Activated T-cell treated with anti-CD3 and anti-CD28 coated beads for 4 hours (primary cell): Measurements from ENCODE around the gene WWOX.

ENCODE experiments used
- DNase-seq: peaks from one replicate; pipeline ENCODE4 v3.0.0-alpha.2; 2020

WWOX gene

GRCh38 chr16:78445818-78446217 lies 346.4 kb downstream of the WWOX start:
- no peak for DNase-seq

- DNase-seq: no peak
Observed at GRCh38 chr16:78446486-78446885, 347.0 kb downstream of the WWOX start.

GRCh38 chr16:78446992-78447563 lies 347.6 kb downstream of the WWOX start:
- no peak for DNase-seq

GRCh38 chr16:78448658-78449271 lies 349.3 kb downstream of the WWOX start:
- DNase-seq: no peak

- DNase-seq: no peak
Observed at GRCh38 chr16:78450255-78450654, 350.8 kb downstream of the WWOX start.

GRCh38 chr16:78452025-78452555 lies 352.6 kb downstream of the WWOX start:
- DNase-seq: no peak

GRCh38 chr16:78455861-78456260 lies 356.4 kb downstream of the WWOX start:
- no peak for DNase-seq

- no peak for DNase-seq
Observed at GRCh38 chr16:78458588-78458987, 359.1 kb downstream of the WWOX start.

GRCh38 chr16:78460428-78460827 lies 361.0 kb downstream of the WWOX start:
- DNase-seq: no peak

- no peak for DNase-seq
Observed at GRCh38 chr16:78461087-78461486, 361.6 kb downstream of the WWOX start.

GRCh38 chr16:78461496-78462287 lies 362.2 kb downstream of the WWOX start:
- no peak for DNase-seq

- no peak for DNase-seq
Observed at GRCh38 chr16:78462288-78463208, 363.1 kb downstream of the WWOX start.

- DNase-seq: no peak
Observed at GRCh38 chr16:78463591-78463990, 364.1 kb downstream of the WWOX start.

- no peak for DNase-seq
Observed at GRCh38 chr16:78464833-78465232, 365.4 kb downstream of the WWOX start.

GRCh38 chr16:78465730-78466129 lies 366.3 kb downstream of the WWOX start:
- no peak for DNase-seq

GRCh38 chr16:78469787-78470186 lies 370.3 kb downstream of the WWOX start:
- no peak for DNase-seq

GRCh38 chr16:78473031-78473699 lies 373.7 kb downstream of the WWOX start:
- DNase-seq: no peak

- DNase-seq: no peak
Observed at GRCh38 chr16:78474762-78475161, 375.3 kb downstream of the WWOX start.

- no peak for DNase-seq
Observed at GRCh38 chr16:78476615-78477014, 377.2 kb downstream of the WWOX start.

GRCh38 chr16:78478267-78478861 lies 378.9 kb downstream of the WWOX start:
- DNase-seq: no peak

GRCh38 chr16:78479723-78480122 lies 380.3 kb downstream of the WWOX start:
- no peak for DNase-seq

- DNase-seq: no peak
Observed at GRCh38 chr16:78480588-78480987, 381.1 kb downstream of the WWOX start.
